ENCODE data around the gene SP4.
"Not testable (repeated sequence)": the region's sequence is repeated elsewhere in the genome, so short reads cannot be mapped to it uniquely, and the experiment has no call there.

SP4 gene

GRCh38 chr7:21532485-21532884 lies 104.6 kb downstream of the SP4 start:
- DNase-seq, result not testable (repeated sequence)

- not testable (repeated sequence) for DNase-seq
Observed at GRCh38 chr7:21533646-21534045, 105.8 kb downstream of the SP4 start.

GRCh38 chr7:21536445-21537118 lies 108.7 kb downstream of the SP4 start:
- DNase-seq, result not testable (repeated sequence)

GRCh38 chr7:21538936-21539495 lies 111.1 kb downstream of the SP4 start:
- no peak for DNase-seq

GRCh38 chr7:21542891-21543527 lies 115.1 kb downstream of the SP4 start, which contains the start of gene DNAH11:
Gene DNAH11, plus strand, starts transcription at chr7:21543039. Its CDS starts 207 bp downstream, at chr7:21543246.
- DNase-seq, result no peak

GRCh38 chr7:21543528-21544302 lies 115.8 kb downstream of the SP4 start:
- DNase-seq, result no peak

- no peak for DNase-seq
Observed at GRCh38 chr7:21544303-21544656, 116.4 kb downstream of the SP4 start.

GRCh38 chr7:21544715-21545114 lies 116.8 kb downstream of the SP4 start:
- no peak for DNase-seq

GRCh38 chr7:21547501-21547900 lies 119.6 kb downstream of the SP4 start:
- DNase-seq, result no peak

GRCh38 chr7:21548491-21548890 lies 120.6 kb downstream of the SP4 start:
- no peak for DNase-seq

- DNase-seq, result no peak
Observed at GRCh38 chr7:21550076-21550475, 122.2 kb downstream of the SP4 start.

- DNase-seq, result no peak
Observed at GRCh38 chr7:21550821-21551531, 123.1 kb downstream of the SP4 start.

- no peak for DNase-seq
Observed at GRCh38 chr7:21562385-21562784, 134.5 kb downstream of the SP4 start.

All from activated naive CD4-positive, alpha-beta T cell treated with anti-CD3 and anti-CD28 coated beads, Interleukin-2, amount 50 U/mL, for 16 hours (primary cell).